Measurements from ENCODE around the gene PIGZ. TPM values are rescaled to one million over a fixed set of nuclear protein-coding genes. Genes with fewer than 3 reads are reported as not detected.

The PIGZ gene
- total RNA-seq, 1 experiment from 2014 or later = 0.69 TPM

GRCh38 chr3:197006860-197007259, 38.2 kb upstream of the PIGZ start:
- no TSS peak for BruUV-seq (replicated peaks)
- intact Hi-C loops (cut with micrococcal nuclease; ENCODE audit: unreplicated experiment) = loop anchor here (10.0 kb wide), 1 partner anchor 508 kb away; no protein-coding TSS in a partner anchor
- no peak for DNase-seq (ENCODE audit: low spot score)

DNA sequence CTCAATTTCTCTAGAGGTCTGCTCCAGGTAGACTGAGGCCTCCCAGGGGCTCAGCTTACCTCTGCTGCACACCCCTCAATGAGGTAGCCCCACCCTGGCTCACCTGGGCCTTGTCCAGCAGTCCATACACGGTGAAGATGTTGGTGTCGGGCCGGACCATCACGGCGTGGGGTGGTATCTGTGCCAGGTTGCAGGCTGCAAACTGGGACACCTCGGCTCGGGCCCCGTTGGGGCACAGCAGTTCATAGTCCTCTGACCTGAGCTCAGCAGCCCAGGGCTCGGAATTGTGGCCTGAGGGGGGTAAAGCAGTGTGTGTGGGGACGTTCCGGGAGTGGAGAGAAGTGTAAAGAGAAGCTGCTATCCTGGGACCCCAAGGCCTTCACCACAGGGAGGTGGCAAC, 37.8 kb upstream of the PIGZ start:
- no TSS peak for BruUV-seq (replicated peaks)
- Histone ChIP-seq H3K27me3 (replicated peaks; ENCODE audit: insufficient read depth, low read depth, low read length, poor library complexity) (no peaks in the 10 kb centered on the region), H3K9me3 (ENCODE audit: low read depth, low read length, poor library complexity, severe bottlenecking) (no peaks in the 10 kb centered on the region), H3K4me3 (ENCODE audit: low read depth, low read length, poor library complexity, severe bottlenecking) (no peak overlapping the region), H3K27ac (ENCODE audit: low read depth, low read length, poor library complexity, severe bottlenecking) (no peak overlapping the region), H3K36me3 (ENCODE audit: insufficient read depth, low read length, poor library complexity, severe bottlenecking) (no peaks in the 10 kb centered on the region), H3K4me1 (ENCODE audit: insufficient read depth, low read length, poor library complexity, severe bottlenecking) (peaks cover 22% of the 10 kb centered on the region)
- POLR2A ChIA-PET (ENCODE audit: low non-redundant PET) = no interaction called here
- TF ChIP-seq EZH2 (IDR thresholded peaks at IDR 0.05; ENCODE audit: borderline replicate concordance, low read depth, low read length, poor library complexity, severe bottlenecking) = no peak
- TF ChIP-seq, protein P1, sequence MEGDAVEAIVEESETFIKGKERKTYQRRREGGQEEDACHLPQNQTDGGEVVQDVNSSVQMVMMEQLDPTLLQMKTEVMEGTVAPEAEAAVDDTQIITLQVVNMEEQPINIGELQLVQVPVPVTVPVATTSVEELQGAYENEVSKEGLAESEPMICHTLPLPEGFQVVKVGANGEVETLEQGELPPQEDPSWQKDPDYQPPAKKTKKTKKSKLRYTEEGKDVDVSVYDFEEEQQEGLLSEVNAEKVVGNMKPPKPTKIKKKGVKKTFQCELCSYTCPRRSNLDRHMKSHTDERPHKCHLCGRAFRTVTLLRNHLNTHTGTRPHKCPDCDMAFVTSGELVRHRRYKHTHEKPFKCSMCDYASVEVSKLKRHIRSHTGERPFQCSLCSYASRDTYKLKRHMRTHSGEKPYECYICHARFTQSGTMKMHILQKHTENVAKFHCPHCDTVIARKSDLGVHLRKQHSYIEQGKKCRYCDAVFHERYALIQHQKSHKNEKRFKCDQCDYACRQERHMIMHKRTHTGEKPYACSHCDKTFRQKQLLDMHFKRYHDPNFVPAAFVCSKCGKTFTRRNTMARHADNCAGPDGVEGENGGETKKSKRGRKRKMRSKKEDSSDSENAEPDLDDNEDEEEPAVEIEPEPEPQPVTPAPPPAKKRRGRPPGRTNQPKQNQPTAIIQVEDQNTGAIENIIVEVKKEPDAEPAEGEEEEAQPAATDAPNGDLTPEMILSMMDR (conservative IDR thresholded peaks at IDR 0.05; ENCODE audit: low read depth, low read length) = no peak
- intact Hi-C loops (cut with micrococcal nuclease; ENCODE audit: unreplicated experiment) = loop anchor here (10.0 kb wide), 1 partner anchor 508 kb away; no protein-coding TSS in a partner anchor
- DNase-seq (ENCODE audit: low spot score) = no peak
- CTCF ChIA-PET = no interaction called here

More at GRCh38 chr3:197006860-197007259, 38.2 kb upstream of the PIGZ start:
- TF ChIP-seq EZH2 (IDR thresholded peaks at IDR 0.05; ENCODE audit: borderline replicate concordance, low read depth, low read length, poor library complexity, severe bottlenecking) = no peak
- no peaks in the 10 kb centered on the region for H3K36me3 ChIP-seq (ENCODE audit: insufficient read depth, low read length, poor library complexity, severe bottlenecking)
- H3K27me3 ChIP-seq (replicated peaks; ENCODE audit: insufficient read depth, low read depth, low read length, poor library complexity) = no peaks in the 10 kb centered on the region
- ChIA-PET POLR2A (ENCODE audit: low non-redundant PET) (no interaction called here), CTCF (no interaction called here)
- H3K4me1 ChIP-seq (ENCODE audit: insufficient read depth, low read length, poor library complexity, severe bottlenecking) = peaks cover 19% of the 10 kb centered on the region
- no peaks in the 10 kb centered on the region for H3K9me3 ChIP-seq (ENCODE audit: low read depth, low read length, poor library complexity, severe bottlenecking)
- no peak overlapping the region for H3K27ac ChIP-seq (ENCODE audit: low read depth, low read length, poor library complexity, severe bottlenecking)
- H3K4me3 ChIP-seq (ENCODE audit: low read depth, low read length, poor library complexity, severe bottlenecking) = no peak overlapping the region

- Histone ChIP-seq H3K4me3 (ENCODE audit: low read depth, low read length, poor library complexity, severe bottlenecking) (peak overlapping the region; percentile 60), H3K9me3 (ENCODE audit: low read depth, low read length, poor library complexity, severe bottlenecking) (no peaks in the 10 kb centered on the region), H3K4me1 (ENCODE audit: insufficient read depth, low read length, poor library complexity, severe bottlenecking) (peaks cover 22% of the 10 kb centered on the region), H3K27ac (ENCODE audit: low read depth, low read length, poor library complexity, severe bottlenecking) (peak overlapping the region; percentile 82), H3K27me3 (replicated peaks; ENCODE audit: insufficient read depth, low read depth, low read length, poor library complexity) (no peaks in the 10 kb centered on the region), H3K36me3 (ENCODE audit: insufficient read depth, low read length, poor library complexity, severe bottlenecking) (no peaks in the 10 kb centered on the region)
- ChIA-PET CTCF (interaction anchor here (1.2 kb wide), 1 partner anchor 26 kb away, joined by 4 read pairs; the partner anchor contains the start of gene MELTF), POLR2A (ENCODE audit: low non-redundant PET) (no interaction called here)
- TSS peak; percentile 75 for BruUV-seq (replicated peaks)
- DNase-seq (ENCODE audit: low spot score) = peak; percentile 52
- intact Hi-C loops (cut with micrococcal nuclease; ENCODE audit: unreplicated experiment) = loop anchor here (2.0 to 10.0 kb wide), 2 partner anchors 183 to 511 kb away; no protein-coding TSS in a partner anchor
- no peak for TF ChIP-seq EZH2 (IDR thresholded peaks at IDR 0.05; ENCODE audit: borderline replicate concordance, low read depth, low read length, poor library complexity, severe bottlenecking)
- TF ChIP-seq, protein P1 (conservative IDR thresholded peaks at IDR 0.05; ENCODE audit: low read depth, low read length) = no peak
Observed at GRCh38 chr3:197003461-197004385, 35.1 kb upstream of the PIGZ start.
